GM10248 (cell line): Measurements from ENCODE around the gene METTL8.

Source experiments
- CTCF ChIA-PET: fragments of 300-600 bp; sonication (Branson Sonifier 250); formaldehyde crosslinking; extraction: SDS; loops from one replicate; lab custom pipeline; 2021; ENCODE audit warnings: antibody characterized with exemption; lab: Yijun Ruan, JAX
- POLR2A ChIA-PET: fragments of 350-650 bp; sonication (Branson Sonifier 250); formaldehyde crosslinking; extraction: SDS; loops from one replicate; lab custom pipeline; 2020; ENCODE audit warnings: antibody characterized with exemption; lab: Yijun Ruan, JAX
- DNase-seq: peaks from one replicate; pipeline ENCODE4 v3.0.0; 2012; ENCODE audit errors: extremely low spot score
- CTCF ChIP-seq: IDR thresholded peaks from 2 replicates; pipeline ENCODE4 v1.5.1; 2012; ENCODE audit warnings: mild to moderate bottlenecking, low read depth; ENCODE audit errors: extremely low read depth, missing control alignments, control extremely low read depth

Gene METTL8

GRCh38 chr2:171411214-171411613 lies 22.6 kb downstream of the METTL8 start:
- POLR2A ChIA-PET = no interaction called here
- DNase-seq = no peak
- CTCF ChIA-PET = interaction anchor here (1.2 to 2.7 kb wide), 4 partner anchors 10 to 18 kb away, joined by 4 to 7 read pairs (median 4); no protein-coding TSS in a partner anchor
- TF ChIP-seq CTCF = no peak

DNA sequence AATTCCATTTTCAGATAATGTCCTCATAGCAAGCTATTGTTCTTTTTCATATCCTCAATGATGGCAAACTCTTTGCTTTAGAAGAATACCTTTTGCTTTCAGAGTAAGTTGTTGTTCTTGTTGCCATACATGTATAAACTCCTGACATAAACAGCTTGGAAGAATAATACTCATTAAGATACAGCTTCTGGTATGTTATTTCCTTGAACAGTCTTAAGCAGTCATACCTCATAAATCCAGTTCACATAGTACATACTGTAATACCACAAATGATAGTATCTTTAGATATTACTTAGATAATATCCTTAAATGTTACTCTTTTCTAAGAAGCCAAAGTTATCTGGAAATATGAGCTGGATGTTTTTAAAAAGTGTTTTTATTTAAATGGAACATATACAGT lies 23.2 kb downstream of the METTL8 start:
- no peak for DNase-seq
- TF ChIP-seq CTCF = no peak
- ChIA-PET POLR2A (no interaction called here), CTCF (interaction anchor here (1.2 to 2.7 kb wide), 6 partner anchors 9 to 253 kb away, joined by 3 to 7 read pairs (median 4); no protein-coding TSS in a partner anchor)

DNA sequence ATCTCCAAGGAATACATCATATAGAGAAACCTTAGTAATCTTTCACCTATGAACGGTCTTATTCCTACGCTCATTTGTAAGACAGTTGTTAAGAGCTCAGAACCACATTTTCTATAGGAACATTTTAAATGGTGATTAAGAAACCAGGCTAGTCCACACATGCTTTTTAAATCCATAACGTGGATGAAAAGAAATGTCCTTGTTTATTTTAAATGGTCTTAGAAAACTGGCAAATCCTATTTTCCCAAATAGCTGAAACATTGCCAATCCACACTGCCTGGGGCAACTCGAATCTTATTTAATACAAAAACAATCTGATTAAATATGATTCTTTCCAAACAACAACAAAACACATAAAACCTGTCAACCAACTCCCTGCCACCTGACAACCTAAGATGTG lies 23.7 kb downstream of the METTL8 start:
- no peak for TF ChIP-seq CTCF
- ChIA-PET CTCF (interaction anchor here (1.2 to 2.7 kb wide), 6 partner anchors 9 to 252 kb away, joined by 3 to 7 read pairs (median 4); no protein-coding TSS in a partner anchor), POLR2A (no interaction called here)
- no peak for DNase-seq

DNA sequence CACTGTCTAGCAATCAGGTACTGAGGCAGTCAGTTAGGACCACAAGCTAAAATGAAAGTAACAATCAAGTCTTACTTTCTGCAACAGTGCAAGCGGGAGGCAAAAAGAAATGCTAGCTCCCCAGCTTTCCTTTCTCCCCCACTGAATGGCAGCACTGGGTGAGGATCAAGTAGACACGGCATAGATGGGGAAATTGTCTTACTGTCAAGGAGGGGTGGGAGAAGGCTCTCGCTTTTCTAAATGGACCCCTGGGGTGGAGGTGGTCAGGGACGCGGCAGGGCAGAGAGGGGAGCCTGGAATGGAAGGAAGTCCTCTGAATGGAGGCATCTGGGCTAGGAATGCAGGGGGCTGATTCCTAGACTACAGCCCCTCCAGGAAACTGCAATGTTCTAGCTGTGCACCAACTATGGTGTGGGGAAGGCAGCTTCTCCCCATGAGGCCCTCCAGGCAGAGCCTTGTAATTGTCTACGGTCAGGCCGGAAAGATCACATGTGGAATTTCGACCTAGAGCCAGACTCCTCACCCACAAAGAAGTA lies 24.3 kb downstream of the METTL8 start:
- no peak for TF ChIP-seq CTCF
- no peak for DNase-seq
- ChIA-PET POLR2A (no interaction called here), CTCF (interaction anchor here (1.2 to 2.7 kb wide), 3 partner anchors 10 to 252 kb away, joined by 3 to 7 read pairs (median 5); no protein-coding TSS in a partner anchor)

DNA sequence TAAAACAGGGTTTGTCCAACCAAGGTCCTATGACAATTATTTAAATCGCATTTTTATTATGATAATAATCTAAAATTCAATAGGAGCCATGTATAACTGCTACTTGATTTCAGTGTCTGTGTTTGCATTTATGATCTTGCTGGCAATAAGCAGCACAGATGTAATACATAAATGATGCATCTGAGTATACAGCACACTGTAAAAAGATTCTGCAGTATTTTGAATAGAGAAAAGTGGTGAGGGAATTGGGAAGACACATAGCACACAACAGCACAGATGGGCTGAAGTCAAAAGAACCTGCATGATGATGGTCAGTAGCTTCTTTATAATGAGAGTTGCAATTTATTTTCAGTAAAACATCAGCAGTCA lies 26.1 kb downstream of the METTL8 start:
- TF ChIP-seq CTCF = no peak
- CTCF ChIA-PET = interaction anchor here (0.7 to 4.0 kb wide), 9 partner anchors 9 to 106 kb away, joined by 3 to 28 read pairs (median 4); no protein-coding TSS in a partner anchor

DNA sequence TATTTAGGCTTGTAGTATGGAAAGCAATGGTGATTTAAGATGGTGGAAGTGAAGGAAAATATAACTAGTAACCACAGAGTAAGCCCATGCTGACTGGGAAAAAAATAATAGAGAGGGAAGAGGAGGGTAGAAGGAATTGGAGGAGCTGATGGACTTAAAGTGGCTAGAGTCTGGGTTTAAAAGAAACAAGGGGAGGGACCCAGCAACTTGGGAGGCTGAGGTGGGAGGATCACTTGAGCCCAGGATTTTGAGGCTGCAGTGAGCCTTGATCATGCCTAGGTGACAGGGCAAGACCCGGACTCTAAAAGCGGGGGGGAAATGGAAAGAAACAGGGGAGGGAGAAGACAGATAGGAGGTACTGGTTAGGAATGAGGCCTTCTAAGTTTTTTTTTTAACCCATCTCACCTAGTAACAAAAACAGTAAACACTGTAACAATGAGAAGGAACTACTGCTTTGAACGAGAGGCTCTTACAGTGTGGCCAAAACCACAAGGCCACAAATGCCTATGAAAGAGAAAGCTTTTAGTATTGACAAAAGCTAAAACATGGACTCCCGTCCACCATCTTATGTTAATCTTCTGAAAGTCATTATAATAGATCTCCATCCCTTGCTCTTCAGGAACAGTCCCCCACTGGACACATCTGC lies 26.6 kb downstream of the METTL8 start:
- DNase-seq = peak; percentile 64
- ChIA-PET CTCF (interaction anchor here (0.7 to 4.0 kb wide), 8 partner anchors 9 to 105 kb away, joined by 3 to 28 read pairs (median 6); no protein-coding TSS in a partner anchor), POLR2A (interaction anchor here (0.6 to 1.5 kb wide), 5 partner anchors 9 to 248 kb away, joined by 3 to 6 read pairs (median 3); no protein-coding TSS in a partner anchor)
- no peak for TF ChIP-seq CTCF

More for the DNA sequence above, 26.1 kb downstream of the METTL8 start:
- POLR2A ChIA-PET = interaction anchor here (0.6 to 1.5 kb wide), 4 partner anchors 9 to 248 kb away, joined by 3 to 6 read pairs (median 4); no protein-coding TSS in a partner anchor
- no peak for DNase-seq
